ENCODE measurements around the gene MPDU1. TPM values are rescaled to one million over a fixed set of nuclear protein-coding genes. Genes with fewer than 3 reads are reported as not detected.

The MPDU1 gene
- total RNA-seq, 1 experiment from 2014 or later, result 149 TPM

DNA sequence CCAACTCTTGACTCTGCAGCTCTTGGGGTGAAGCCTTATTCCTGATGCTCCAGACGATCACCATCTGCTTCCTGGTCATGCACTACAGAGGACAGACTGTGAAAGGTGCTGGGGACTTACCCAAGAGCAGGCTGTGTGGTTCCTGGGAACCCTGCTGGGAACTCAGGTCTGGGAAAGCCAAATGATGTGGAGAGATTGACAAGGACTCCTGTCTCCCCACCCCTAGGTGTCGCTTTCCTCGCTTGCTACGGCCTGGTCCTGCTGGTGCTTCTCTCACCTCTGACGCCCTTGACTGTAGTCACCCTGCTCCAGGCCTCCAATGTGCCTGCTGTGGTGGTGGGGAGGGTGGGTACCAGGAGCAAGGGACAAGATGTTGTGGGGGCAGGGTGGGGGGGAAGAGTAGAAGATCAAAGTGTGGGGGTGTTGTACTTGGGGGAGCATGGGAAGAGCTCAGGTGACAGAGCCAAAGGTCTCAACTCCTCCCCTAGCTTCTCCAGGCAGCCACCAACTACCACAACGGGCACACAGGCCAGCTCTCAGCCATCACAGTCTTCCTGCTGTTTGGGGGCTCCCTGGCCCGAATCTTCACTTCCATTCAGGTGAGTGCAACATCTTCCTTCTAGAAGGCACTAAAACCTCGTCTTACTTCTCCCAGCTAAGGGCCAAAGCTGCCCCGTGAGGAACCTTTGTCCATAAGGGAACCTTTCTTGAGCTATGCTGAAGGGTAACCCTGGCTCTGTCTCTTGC is 3.2 kb downstream of the MPDU1 start:
- no peak for TF ChIP-seq EZH2 (IDR thresholded peaks at IDR 0.05; ENCODE audit: borderline replicate concordance, low read depth, low read length, poor library complexity, severe bottlenecking)
- TF ChIP-seq, protein P1, sequence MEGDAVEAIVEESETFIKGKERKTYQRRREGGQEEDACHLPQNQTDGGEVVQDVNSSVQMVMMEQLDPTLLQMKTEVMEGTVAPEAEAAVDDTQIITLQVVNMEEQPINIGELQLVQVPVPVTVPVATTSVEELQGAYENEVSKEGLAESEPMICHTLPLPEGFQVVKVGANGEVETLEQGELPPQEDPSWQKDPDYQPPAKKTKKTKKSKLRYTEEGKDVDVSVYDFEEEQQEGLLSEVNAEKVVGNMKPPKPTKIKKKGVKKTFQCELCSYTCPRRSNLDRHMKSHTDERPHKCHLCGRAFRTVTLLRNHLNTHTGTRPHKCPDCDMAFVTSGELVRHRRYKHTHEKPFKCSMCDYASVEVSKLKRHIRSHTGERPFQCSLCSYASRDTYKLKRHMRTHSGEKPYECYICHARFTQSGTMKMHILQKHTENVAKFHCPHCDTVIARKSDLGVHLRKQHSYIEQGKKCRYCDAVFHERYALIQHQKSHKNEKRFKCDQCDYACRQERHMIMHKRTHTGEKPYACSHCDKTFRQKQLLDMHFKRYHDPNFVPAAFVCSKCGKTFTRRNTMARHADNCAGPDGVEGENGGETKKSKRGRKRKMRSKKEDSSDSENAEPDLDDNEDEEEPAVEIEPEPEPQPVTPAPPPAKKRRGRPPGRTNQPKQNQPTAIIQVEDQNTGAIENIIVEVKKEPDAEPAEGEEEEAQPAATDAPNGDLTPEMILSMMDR (conservative IDR thresholded peaks at IDR 0.05; ENCODE audit: low read depth, low read length), result peak; percentile 55
- peak; percentile 69 for DNase-seq (ENCODE audit: low spot score)
- Histone ChIP-seq H3K4me1 (ENCODE audit: insufficient read depth, low read length, poor library complexity, severe bottlenecking) (peaks cover 25% of the 10 kb centered on the region), H3K27ac (ENCODE audit: low read depth, low read length, poor library complexity, severe bottlenecking) (no peak overlapping the region), H3K27me3 (replicated peaks; ENCODE audit: insufficient read depth, low read depth, low read length, poor library complexity) (no peaks in the 10 kb centered on the region), H3K36me3 (ENCODE audit: insufficient read depth, low read length, poor library complexity, severe bottlenecking) (peaks cover 47% of the 10 kb centered on the region), H3K9me3 (ENCODE audit: low read depth, low read length, poor library complexity, severe bottlenecking) (no peaks in the 10 kb centered on the region), H3K4me3 (ENCODE audit: low read depth, low read length, poor library complexity, severe bottlenecking) (no peak overlapping the region)
- CTCF ChIA-PET, result interaction anchor here (0.6 to 0.7 kb wide), 2 partner anchors 72 to 93 kb away, joined by 3 to 7 read pairs; no protein-coding TSS in a partner anchor
- intact Hi-C loops (cut with micrococcal nuclease; ENCODE audit: unreplicated experiment), result no loop called here
- BruUV-seq (replicated peaks), result no TSS peak
- POLR2A ChIA-PET (ENCODE audit: low non-redundant PET), result interaction anchor here (0.9 kb wide), 1 partner anchor 108 kb away, joined by 3 read pairs; no protein-coding TSS in a partner anchor

GRCh38 chr17:7587420-7588151 is 3.9 kb downstream of the MPDU1 start:
- CTCF ChIA-PET, result interaction anchor here (0.6 to 0.7 kb wide), 2 partner anchors 73 to 92 kb away, joined by 3 to 7 read pairs; no protein-coding TSS in a partner anchor
- TF ChIP-seq, protein P1 (conservative IDR thresholded peaks at IDR 0.05; ENCODE audit: low read depth, low read length), result no peak
- no peak for TF ChIP-seq EZH2 (IDR thresholded peaks at IDR 0.05; ENCODE audit: borderline replicate concordance, low read depth, low read length, poor library complexity, severe bottlenecking)
- no peak for DNase-seq (ENCODE audit: low spot score)
- intact Hi-C loops (cut with micrococcal nuclease; ENCODE audit: unreplicated experiment), result no loop called here
- H3K4me3 ChIP-seq (ENCODE audit: low read depth, low read length, poor library complexity, severe bottlenecking), result no peak overlapping the region
- peaks cover 54% of the 10 kb centered on the region for H3K36me3 ChIP-seq (ENCODE audit: insufficient read depth, low read length, poor library complexity, severe bottlenecking)
- POLR2A ChIA-PET (ENCODE audit: low non-redundant PET), result interaction anchor here (0.9 kb wide), 1 partner anchor 109 kb away, joined by 3 read pairs; no protein-coding TSS in a partner anchor
- H3K9me3 ChIP-seq (ENCODE audit: low read depth, low read length, poor library complexity, severe bottlenecking), result no peaks in the 10 kb centered on the region
- H3K4me1 ChIP-seq (ENCODE audit: insufficient read depth, low read length, poor library complexity, severe bottlenecking), result peaks cover 17% of the 10 kb centered on the region
- no TSS peak for BruUV-seq (replicated peaks)
- no peaks in the 10 kb centered on the region for H3K27me3 ChIP-seq (replicated peaks; ENCODE audit: insufficient read depth, low read depth, low read length, poor library complexity)
- no peak overlapping the region for H3K27ac ChIP-seq (ENCODE audit: low read depth, low read length, poor library complexity, severe bottlenecking)

DNA sequence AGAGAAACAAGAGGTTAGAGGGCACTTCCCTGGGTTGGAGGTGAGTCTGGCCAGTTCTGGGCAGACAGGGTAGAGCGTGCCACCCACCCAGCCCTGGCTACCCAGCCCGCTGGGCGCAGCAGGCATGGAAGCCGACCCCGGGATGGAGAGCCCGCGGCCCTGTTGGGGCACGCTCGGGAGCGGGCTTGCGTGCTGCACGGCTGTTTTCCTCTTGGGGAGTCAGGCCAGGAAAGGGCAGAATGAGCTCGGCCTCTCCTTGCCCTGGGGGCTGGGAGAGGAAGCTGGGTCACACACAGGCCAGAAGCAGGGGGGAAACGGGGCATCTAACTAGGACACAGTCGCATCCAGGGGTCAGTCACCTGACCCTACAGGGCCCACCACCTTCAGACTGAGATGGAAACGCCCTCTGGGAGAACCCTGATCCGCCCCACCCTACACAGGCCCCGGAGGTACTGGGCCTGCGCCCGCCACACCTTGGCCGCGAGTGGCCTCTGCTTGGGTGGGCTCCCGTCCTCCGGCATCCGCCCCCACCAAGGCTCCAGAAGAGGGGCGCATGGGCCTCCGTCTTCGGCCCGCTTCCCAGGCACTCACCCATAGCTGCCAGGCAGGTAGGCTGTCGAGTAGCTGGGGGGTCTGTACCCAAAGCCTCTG is 5.0 kb downstream of the MPDU1 start:
- DNase-seq (ENCODE audit: low spot score), result no peak
- CTCF ChIA-PET, result interaction anchor here (0.6 to 1.2 kb wide), 7 partner anchors 9 to 543 kb away, joined by 4 to 9 read pairs (median 4); partner anchors contain the start of genes CD68, FXR2, TP53 and WRAP53
- no TSS peak for BruUV-seq (replicated peaks)
- Histone ChIP-seq H3K27me3 (replicated peaks; ENCODE audit: insufficient read depth, low read depth, low read length, poor library complexity) (no peaks in the 10 kb centered on the region), H3K4me1 (ENCODE audit: insufficient read depth, low read length, poor library complexity, severe bottlenecking) (peaks cover 10% of the 10 kb centered on the region), H3K4me3 (ENCODE audit: low read depth, low read length, poor library complexity, severe bottlenecking) (no peak overlapping the region), H3K9me3 (ENCODE audit: low read depth, low read length, poor library complexity, severe bottlenecking) (no peaks in the 10 kb centered on the region), H3K36me3 (ENCODE audit: insufficient read depth, low read length, poor library complexity, severe bottlenecking) (peaks cover 65% of the 10 kb centered on the region), H3K27ac (ENCODE audit: low read depth, low read length, poor library complexity, severe bottlenecking) (peak overlapping the region; percentile 48)
- POLR2A ChIA-PET (ENCODE audit: low non-redundant PET), result interaction anchor here (0.5 kb wide), 1 partner anchor 105 kb away, joined by 3 read pairs; the partner anchor contains the start of gene POLR2A
- intact Hi-C loops (cut with micrococcal nuclease; ENCODE audit: unreplicated experiment), result no loop called here
- TF ChIP-seq, protein P1 (conservative IDR thresholded peaks at IDR 0.05; ENCODE audit: low read depth, low read length), result no peak
- TF ChIP-seq EZH2 (IDR thresholded peaks at IDR 0.05; ENCODE audit: borderline replicate concordance, low read depth, low read length, poor library complexity, severe bottlenecking), result no peak
